NCI-H2107 (cell line): Measurements from ENCODE around the gene CACNA1D.

ENCODE experiments used
- DNase-seq: peaks from one replicate; lab custom pipeline; 2025; lab: John Stamatoyannopoulos, UW

CACNA1D gene

DNA sequence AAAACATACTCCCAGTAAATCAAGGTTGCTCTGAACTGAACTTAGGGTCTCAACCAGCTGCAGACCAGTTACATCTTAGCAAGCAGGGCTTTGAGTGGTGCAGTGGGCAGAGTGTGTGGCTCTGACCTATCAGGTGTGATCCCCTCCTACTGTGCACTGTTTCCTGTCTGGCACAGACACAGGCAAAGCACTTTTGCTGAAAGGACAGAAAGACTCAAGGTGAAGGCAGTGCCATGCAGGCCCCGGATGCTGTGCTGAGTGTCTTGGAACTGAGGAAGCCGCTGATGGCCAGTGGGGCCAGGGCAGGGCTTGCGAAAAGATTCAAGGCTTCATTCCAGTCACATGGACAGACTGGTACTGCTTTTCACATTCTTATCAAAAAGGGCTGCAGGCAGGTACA lies 85.2 kb downstream of the CACNA1D start:
- DNase-seq, result no peak

GRCh38 chr3:53581671-53582070 lies 87.3 kb downstream of the CACNA1D start:
- DNase-seq, result no peak

GRCh38 chr3:53583161-53583690 lies 88.8 kb downstream of the CACNA1D start:
- no peak for DNase-seq

DNA sequence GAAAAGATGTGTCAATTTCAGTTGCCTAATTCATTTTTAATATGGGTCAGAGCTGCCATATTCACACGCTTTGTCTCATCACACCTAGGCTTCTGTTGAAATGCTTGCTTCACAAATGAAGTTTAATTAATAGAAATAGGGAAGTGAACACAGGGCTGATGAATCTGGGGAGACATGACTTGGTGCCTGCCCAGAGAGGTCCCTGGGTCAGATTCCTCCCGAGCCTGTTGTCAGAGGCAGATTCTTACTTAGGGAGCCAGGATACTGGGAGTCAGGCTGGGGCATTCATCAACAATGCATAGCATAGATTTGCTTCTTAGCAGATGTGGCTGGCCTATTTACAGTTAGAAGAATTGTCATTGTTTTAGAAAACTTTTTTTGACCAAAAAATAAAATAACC lies 90.6 kb downstream of the CACNA1D start:
- DNase-seq, result no peak

DNA sequence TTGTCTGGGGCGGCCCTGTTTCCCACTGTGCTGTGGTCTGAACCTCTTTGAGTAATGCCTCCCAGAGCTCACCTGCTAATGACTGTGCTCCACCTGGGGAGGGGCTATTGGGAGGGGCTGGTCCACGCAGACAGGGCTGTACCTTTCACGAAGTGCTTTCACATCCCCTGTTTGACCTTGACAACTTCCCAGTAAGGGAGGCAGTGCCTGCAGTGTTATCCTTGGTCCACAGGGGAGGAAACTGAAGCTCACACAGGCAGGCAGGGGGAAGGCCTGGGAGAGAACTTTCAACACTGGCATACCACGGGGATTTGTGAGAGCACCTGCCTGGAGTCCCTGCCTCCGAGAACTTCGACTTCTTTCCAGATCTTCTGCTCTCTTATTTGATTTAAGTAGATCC lies 91.2 kb downstream of the CACNA1D start:
- DNase-seq, result no peak

DNA sequence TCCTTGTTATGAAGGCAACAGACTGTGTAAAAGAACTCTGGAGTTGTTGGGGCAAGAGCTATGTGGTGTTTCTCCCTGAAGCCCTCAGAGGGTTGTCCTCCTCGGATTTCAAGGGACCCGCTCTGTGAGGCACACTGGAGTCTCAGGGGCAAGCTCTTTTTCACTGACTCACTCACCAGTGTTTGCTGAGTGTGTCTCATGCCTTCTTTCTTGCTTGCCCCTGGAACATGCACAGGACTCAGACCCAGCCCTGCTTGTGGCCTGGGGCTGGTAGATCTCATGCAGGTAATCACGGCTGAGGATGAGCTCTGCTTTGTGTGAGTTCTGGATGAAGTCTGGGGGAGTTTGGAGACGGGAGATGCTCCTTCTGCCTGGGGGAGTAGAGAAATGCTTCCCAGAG lies 93.7 kb downstream of the CACNA1D start:
- DNase-seq, result no peak

DNA sequence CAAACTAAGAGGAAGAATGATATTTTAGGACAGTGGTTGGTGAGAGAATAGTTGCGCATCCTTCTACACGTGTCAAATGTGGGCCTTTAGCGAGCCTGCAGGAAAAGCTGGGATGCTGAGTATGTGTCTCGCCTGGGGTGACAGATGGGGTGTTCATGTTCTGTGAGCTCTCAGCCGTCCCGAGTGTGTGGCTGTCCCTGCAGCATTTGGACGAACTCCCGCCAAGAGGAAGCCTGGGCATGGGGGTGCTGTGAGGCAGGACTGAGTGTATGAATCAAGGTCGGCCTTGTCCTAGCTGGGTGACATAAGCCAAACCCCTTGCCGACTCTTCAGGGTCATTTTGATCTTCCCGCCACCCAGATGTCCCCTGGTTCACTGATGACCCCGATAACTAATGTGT lies 94.8 kb downstream of the CACNA1D start:
- DNase-seq, result no peak

GRCh38 chr3:53589806-53590205 lies 95.4 kb downstream of the CACNA1D start:
- no peak for DNase-seq

GRCh38 chr3:53590606-53591005 lies 96.2 kb downstream of the CACNA1D start:
- no peak for DNase-seq

DNA sequence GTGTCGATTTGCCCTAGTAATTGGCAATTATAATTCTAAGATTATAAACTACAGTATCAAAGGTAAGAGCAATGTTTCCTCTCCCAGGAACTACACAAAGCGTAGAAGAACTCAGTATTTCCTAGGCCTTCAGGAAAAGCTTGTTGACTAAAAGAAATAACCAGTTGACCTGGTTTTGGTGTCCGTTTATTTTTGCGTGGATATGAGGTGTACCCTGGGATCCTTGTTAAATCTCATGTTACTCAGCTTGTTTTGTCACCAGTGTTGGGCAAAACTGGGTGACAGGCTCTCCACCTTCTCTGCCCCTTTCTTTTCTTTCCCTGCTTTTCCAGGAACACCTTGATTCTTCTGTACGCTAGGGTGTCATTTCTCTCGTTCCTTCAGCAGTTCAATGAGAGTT lies 97.2 kb downstream of the CACNA1D start:
- DNase-seq, result no peak

GRCh38 chr3:53592862-53593261 lies 98.5 kb downstream of the CACNA1D start:
- no peak for DNase-seq

GRCh38 chr3:53593611-53594010 lies 99.2 kb downstream of the CACNA1D start:
- no peak for DNase-seq

GRCh38 chr3:53594276-53594675 lies 99.9 kb downstream of the CACNA1D start:
- no peak for DNase-seq

- DNase-seq, result no peak
Measured at GRCh38 chr3:53595660-53596059, 101.2 kb downstream of the CACNA1D start.

DNA sequence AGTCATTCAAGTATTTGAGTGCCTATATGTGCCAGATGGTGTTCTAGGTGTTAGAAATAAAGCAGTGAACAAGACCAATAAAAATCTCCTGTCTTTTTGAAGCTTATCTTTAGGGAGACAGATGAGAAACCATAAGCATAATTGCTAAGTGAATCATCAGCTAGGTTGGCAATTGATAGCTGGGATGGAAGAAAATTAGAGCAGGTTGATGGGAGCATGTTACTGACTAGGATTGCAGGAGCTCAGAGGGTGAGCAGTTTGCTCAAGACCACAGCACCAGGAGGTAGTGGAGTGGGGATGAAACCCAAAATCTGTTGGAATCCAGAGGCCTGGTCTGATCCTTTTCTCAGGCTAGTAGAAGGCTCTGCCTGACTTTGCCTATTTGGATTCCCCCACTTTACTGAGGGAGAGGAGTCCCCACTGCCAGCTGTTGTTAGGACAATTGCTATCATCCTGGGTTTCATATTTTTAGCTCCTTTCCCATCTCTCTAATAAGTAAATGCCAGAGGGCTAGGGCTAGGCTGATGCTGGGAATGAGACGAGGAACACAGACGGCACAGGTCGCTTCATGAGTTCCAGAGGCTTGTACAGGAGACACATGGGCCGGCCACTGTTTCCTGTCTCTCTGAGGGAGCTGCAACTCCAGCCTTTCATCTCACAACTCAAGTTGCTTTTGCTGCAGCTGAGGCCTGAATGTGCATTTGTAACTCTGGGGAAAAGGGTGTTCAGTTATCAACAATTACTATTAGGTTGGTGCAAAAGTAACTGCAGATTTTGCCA lies 102.9 kb downstream of the CACNA1D start:
- DNase-seq, result no peak

- DNase-seq, result no peak
Measured at GRCh38 chr3:53599771-53600170, 105.4 kb downstream of the CACNA1D start.

GRCh38 chr3:53602866-53603265 lies 108.5 kb downstream of the CACNA1D start:
- no peak for DNase-seq

GRCh38 chr3:53604232-53604631 lies 109.8 kb downstream of the CACNA1D start:
- DNase-seq, result no peak

GRCh38 chr3:53606793-53607192 lies 112.4 kb downstream of the CACNA1D start:
- no peak for DNase-seq

DNA sequence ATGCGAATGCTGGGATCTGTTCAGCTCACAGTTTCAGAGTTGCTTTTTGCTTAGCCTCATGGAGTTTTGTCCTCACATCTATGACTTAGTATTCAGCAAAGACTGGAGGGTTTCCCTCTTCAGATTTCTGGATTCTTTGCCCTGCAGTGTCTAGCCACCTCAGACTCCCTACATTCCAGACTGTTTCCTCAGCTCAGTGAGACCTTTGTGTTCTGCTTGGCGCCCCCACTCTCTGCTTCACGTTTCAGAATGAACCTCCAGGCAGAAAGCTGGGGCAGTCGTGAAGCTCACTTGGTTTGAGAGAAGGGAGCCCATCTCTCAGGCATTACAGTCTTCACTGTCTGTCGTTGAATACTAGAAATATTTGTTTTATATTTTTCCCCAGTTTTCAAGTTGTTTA lies 118.1 kb downstream of the CACNA1D start:
- no peak for DNase-seq

DNA sequence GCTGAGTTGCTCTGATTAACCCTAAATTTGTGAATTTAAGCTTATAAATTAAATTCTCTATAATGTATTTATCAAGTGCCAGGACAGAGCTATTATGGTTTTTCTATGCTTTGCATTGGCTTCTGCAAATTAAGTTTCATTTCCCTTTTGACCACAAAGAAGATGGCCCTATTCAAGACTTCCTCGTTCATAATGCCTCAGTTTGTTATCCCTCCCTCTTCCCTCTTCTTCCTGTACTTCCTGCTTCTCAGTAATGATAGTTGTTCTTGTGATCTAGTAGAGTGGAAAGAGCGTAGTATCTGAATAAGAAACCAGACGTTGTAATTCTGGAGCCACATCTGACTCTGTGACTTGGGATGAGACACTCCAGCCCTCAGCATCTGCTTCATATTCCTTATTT lies 118.7 kb downstream of the CACNA1D start:
- no peak for DNase-seq

- no peak for DNase-seq
Measured at GRCh38 chr3:53614307-53614706, 119.9 kb downstream of the CACNA1D start.

- DNase-seq, result no peak
Measured at GRCh38 chr3:53616321-53616720, 121.9 kb downstream of the CACNA1D start.
